Osteoblast (primary cell): ENCODE measurements around the gene SHLD1. TPM values are rescaled to one million over a fixed set of nuclear protein-coding genes. Genes with fewer than 3 reads are reported as not detected.

Experiments used
- DNase-seq: peaks from one replicate; pipeline ENCODE4 v3.0.0; 2011; ENCODE audit warnings: low spot score, mixed read lengths; ENCODE audit not compliant: insufficient read length; ENCODE audit errors: missing footprints
- H2AFZ ChIP-seq: 2 replicates; pipeline ENCODE4 v1.6.0; 2011; ENCODE audit warnings: mild to moderate bottlenecking, low read length
- H3K27ac ChIP-seq: 2 replicates; pipeline ENCODE4 v1.5.1; 2011; ENCODE audit warnings: mild to moderate bottlenecking, low read depth, low read length, moderate library complexity
- H3K27me3 ChIP-seq: 2 replicates; pipeline ENCODE4 v1.6.0; 2012; ENCODE audit warnings: mild to moderate bottlenecking, control low read depth, inconsistent platforms, low read length, moderate library complexity; ENCODE audit not compliant: insufficient read depth
- H3K36me3 ChIP-seq: 2 replicates; pipeline ENCODE4 v1.5.1; 2011; ENCODE audit warnings: mild to moderate bottlenecking, low read length, control low read depth, moderate library complexity; ENCODE audit not compliant: insufficient read depth
- H3K4me1 ChIP-seq: 2 replicates; pipeline ENCODE4 v1.5.1; 2011; ENCODE audit warnings: mild to moderate bottlenecking, low read length, control low read depth, moderate library complexity; ENCODE audit not compliant: insufficient read depth
- H3K4me2 ChIP-seq: 2 replicates; pipeline ENCODE4 v1.6.0; 2011; ENCODE audit warnings: mild to moderate bottlenecking, low read length; ENCODE audit not compliant: insufficient read depth
- H3K4me3 ChIP-seq: fragments of 200-600 bp; sonication (generic); 3 replicates; pipeline ENCODE4 v1.5.1; 2012; ENCODE audit warnings: mild to moderate bottlenecking, low read length, inconsistent platforms; ENCODE audit not compliant: insufficient read depth
- H3K79me2 ChIP-seq: 2 replicates; pipeline ENCODE4 v1.6.0; 2012; ENCODE audit warnings: mild to moderate bottlenecking, low read length, control low read depth, inconsistent platforms; ENCODE audit not compliant: insufficient read depth
- H3K9me3 ChIP-seq: 2 replicates; pipeline ENCODE4 v1.5.1; 2011; ENCODE audit warnings: low read depth, low read length, control low read depth
- H4K20me1 ChIP-seq: 2 replicates; pipeline ENCODE4 v1.6.0; 2012; ENCODE audit warnings: mild to moderate bottlenecking, low read length, control low read depth; ENCODE audit not compliant: insufficient read depth
- total RNA-seq: library from RNA; depleted of rRNA; stranded (reverse); fragments of >200 nt; gene quantifications from 2 replicates; pipeline ENCODE4 v1.2.3, GENCODE V29; 2012
- TF ChIP-seq, protein P1 (sequence below): IDR thresholded peaks from 2 replicates; pipeline ENCODE4 v1.5.1; 2011; ENCODE audit warnings: mild to moderate bottlenecking, low read depth, low read length, moderate library complexity; ENCODE audit errors: extremely low read depth

The SHLD1 gene
- total RNA-seq, 1 donor = 1.4 TPM

DNA sequence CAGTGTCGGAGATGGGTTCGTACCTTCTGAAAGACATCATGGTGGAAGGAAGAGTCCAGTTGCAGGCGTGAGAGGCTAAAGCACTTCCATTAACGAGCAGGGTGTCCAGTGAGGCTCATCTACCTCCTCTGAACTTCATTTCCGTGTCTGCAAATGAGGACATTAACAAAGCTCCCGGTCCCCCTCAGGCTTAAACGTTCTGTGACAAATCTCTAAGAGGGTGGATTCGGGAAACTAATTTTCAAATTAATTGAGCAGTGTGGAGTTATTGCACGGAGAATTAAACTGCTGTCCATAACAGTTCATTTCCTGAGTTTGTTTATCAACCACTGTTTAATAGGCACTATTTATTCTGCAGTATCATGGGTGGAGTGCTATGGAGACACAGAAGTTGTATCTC is 132.0 kb downstream of the SHLD1 start:
- peaks cover 3% of the 10 kb centered on the region for H3K4me1 ChIP-seq
- peaks cover 19% of the 10 kb centered on the region for H3K27me3 ChIP-seq
- H3K36me3 ChIP-seq = no peaks in the 10 kb centered on the region
- H3K4me2 ChIP-seq = no peak overlapping the region
- H4K20me1 ChIP-seq = no peaks in the 10 kb centered on the region
- no peak overlapping the region for H3K4me3 ChIP-seq
- DNase-seq = no peak
- H2AFZ ChIP-seq = no peak overlapping the region
- TF ChIP-seq, protein P1, sequence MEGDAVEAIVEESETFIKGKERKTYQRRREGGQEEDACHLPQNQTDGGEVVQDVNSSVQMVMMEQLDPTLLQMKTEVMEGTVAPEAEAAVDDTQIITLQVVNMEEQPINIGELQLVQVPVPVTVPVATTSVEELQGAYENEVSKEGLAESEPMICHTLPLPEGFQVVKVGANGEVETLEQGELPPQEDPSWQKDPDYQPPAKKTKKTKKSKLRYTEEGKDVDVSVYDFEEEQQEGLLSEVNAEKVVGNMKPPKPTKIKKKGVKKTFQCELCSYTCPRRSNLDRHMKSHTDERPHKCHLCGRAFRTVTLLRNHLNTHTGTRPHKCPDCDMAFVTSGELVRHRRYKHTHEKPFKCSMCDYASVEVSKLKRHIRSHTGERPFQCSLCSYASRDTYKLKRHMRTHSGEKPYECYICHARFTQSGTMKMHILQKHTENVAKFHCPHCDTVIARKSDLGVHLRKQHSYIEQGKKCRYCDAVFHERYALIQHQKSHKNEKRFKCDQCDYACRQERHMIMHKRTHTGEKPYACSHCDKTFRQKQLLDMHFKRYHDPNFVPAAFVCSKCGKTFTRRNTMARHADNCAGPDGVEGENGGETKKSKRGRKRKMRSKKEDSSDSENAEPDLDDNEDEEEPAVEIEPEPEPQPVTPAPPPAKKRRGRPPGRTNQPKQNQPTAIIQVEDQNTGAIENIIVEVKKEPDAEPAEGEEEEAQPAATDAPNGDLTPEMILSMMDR = no peak
- H3K79me2 ChIP-seq = no peaks in the 10 kb centered on the region
- H3K27ac ChIP-seq = no peak overlapping the region
- H3K9me3 ChIP-seq = no peaks in the 10 kb centered on the region

DNA sequence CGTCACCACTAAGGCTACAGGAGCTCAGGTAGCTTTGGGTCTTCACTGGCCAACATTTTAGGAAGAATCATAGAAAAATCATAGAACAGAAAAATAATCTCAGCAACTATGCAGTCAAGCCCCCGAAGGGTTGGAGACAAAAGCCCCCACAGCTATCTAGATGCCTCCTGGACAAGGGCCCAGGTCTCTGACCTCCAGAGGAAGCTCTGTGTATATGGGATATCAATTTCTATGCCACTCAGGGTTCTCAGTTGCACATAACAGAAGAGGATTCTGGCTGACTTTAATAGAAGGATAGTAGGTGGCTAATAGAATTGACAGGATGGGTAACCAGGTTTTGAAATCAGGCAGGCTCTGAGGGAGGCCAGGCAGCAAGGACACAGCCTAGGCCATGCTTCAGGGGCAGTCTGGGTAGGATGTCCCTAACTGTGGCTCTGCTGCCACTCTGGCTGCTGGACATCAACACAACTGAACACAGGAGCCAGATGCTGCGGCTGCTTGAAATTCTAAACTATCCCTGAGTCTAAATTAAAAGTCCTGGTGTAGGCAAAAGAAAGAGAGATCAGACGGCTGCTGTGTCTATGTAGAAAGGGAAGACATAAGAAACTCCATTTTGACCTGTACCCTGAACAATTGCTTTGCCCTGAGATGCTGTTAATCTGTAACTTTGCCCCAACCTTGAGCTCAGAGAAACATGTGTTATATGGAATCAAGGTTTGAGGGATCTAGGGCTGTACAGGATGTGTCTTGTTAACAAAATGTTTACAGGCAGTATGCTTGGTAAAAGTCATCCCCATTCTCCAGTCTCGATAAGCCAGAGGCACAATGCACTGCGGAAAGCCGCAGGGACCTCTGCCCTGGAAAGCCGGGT is 134.5 kb downstream of the SHLD1 start:
- Histone ChIP-seq H3K27me3 (peaks cover 18% of the 10 kb centered on the region), H3K36me3 (no peaks in the 10 kb centered on the region), H3K9me3 (no peaks in the 10 kb centered on the region), H3K4me3 (no peak overlapping the region), H3K4me2 (no peak overlapping the region), H3K4me1 (peaks cover 3% of the 10 kb centered on the region), H3K79me2 (no peaks in the 10 kb centered on the region), H3K27ac (no peak overlapping the region), H4K20me1 (no peaks in the 10 kb centered on the region), H2AFZ (no peak overlapping the region)
- TF ChIP-seq, protein P1 = no peak
- DNase-seq = no peak

DNA sequence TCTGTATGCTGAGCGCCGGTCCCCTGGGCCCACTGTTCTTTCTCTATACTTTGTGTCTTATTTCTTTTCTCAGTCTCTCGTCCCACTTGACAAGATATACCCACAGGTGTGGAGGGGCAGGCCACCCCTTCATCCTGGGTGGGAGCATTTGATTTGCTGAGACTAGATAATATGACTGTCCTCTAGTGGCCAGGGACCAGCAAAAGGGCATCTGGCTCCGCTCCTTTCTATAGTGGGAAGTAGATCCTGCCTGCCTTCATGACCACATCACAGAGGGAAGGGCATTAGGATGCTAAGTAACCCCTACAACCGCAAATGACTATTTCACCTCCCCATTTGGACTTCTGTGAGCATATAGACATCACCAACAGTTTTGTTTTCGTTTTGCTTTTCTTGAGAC is 135.7 kb downstream of the SHLD1 start:
- no peaks in the 10 kb centered on the region for H3K9me3 ChIP-seq
- DNase-seq = no peak
- no peak overlapping the region for H3K4me3 ChIP-seq
- no peaks in the 10 kb centered on the region for H3K36me3 ChIP-seq
- H3K27ac ChIP-seq = no peak overlapping the region
- H3K4me1 ChIP-seq = peaks cover 3% of the 10 kb centered on the region
- no peaks in the 10 kb centered on the region for H4K20me1 ChIP-seq
- H3K27me3 ChIP-seq = peaks cover 18% of the 10 kb centered on the region
- H2AFZ ChIP-seq = no peak overlapping the region
- H3K4me2 ChIP-seq = no peak overlapping the region
- no peaks in the 10 kb centered on the region for H3K79me2 ChIP-seq
- TF ChIP-seq, protein P1 = no peak

DNA sequence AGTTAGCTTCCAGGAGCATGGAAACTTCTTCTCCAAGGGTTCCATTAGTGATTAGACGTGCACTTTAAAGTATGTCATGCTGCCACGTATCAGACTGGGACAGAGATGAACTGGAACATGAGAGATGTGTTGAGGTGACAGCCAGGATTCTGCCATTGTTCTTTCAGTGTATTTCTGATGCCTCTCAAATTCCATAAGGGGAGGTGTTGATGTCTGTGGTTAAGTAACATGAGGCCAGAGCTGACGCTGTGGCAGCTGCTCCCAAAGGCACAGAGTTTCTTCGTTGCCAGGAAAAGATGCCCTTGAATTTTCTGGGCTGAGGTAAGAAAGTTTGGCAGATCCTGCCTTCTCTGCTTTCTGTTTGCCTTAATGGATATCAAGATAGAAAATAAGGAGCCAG is 136.6 kb downstream of the SHLD1 start:
- Histone ChIP-seq H3K9me3 (no peaks in the 10 kb centered on the region), H3K4me3 (no peak overlapping the region), H3K4me1 (peaks cover under 1% of the 10 kb centered on the region), H3K27me3 (peaks cover 11% of the 10 kb centered on the region), H3K4me2 (no peak overlapping the region), H3K27ac (no peak overlapping the region), H2AFZ (no peak overlapping the region), H3K36me3 (no peaks in the 10 kb centered on the region), H3K79me2 (no peaks in the 10 kb centered on the region), H4K20me1 (no peaks in the 10 kb centered on the region)
- DNase-seq = no peak
- TF ChIP-seq, protein P1 = no peak
